Stimulated activated naive CD8-positive, alpha-beta T cell treated with anti-CD3 and anti-CD28 coated beads, Interleukin-15, Interleukin-2, amounts not matched to agents 100 ng/mL and 50 ng/mL, for 24 hours (primary cell): ENCODE measurements around the gene CD46.

Experiments
- H3K27ac Mint-ChIP-seq: one replicate; pipeline ENCODE4 v1.8.0; 2021; ENCODE audit warnings: mild to moderate bottlenecking, mixed read lengths
- H3K27me3 Mint-ChIP-seq: one replicate; pipeline ENCODE4 v1.8.0; 2021; ENCODE audit warnings: mixed read lengths
- H3K36me3 Mint-ChIP-seq: one replicate; pipeline ENCODE4 v1.8.0; 2021; ENCODE audit warnings: low read depth, mixed read lengths
- H3K4me1 Mint-ChIP-seq: one replicate; pipeline ENCODE4 v1.8.0; 2021; ENCODE audit warnings: low read depth, mixed read lengths
- H3K4me3 Mint-ChIP-seq: one replicate; pipeline ENCODE4 v1.8.0; 2021; ENCODE audit warnings: mild to moderate bottlenecking, mixed read lengths
- H3K9me3 Mint-ChIP-seq: one replicate; pipeline ENCODE4 v1.8.0; 2021; ENCODE audit warnings: mixed read lengths

CD46 gene

DNA sequence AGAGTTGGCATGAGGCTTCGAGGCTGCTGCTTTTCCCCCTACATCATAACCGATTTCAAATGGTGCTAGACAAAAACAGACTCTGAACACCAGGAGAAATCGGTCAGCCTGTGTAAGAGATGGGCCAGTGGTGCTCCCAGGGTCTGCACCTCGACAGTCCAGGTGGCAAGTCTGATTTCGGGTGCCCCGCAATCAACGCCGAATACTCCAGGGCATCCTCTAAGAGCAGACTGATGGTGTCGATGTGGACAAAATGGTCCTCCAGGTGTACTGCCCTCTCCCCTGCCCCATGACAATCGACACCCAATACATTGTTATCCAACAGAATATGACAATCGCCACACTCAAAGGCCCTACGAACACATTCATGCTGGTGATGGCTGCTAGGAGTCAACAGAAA, 50.0 kb downstream of the CD46 start:
- H3K36me3 Mint-ChIP-seq = peaks cover 13% of the 10 kb centered on the region

DNA sequence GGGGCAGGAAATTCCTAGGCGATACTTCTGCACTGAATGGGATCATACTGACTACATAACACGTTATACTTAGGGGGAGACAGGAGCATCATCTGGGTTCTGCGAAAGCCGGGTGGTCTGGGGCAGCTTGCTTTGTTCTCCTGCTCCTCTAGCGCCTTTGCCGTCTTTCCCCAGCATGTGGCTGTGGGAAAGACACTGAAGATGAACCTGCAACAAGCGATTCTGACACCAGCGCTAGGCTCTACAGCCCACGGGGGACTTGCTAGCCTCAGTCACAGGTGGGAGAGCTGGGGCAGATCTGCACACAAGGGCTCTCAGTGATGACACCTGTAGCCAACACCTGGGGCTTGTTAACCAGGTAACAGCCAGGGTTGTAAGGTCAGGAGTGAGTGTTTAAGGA, 51.8 kb downstream of the CD46 start:
- peaks cover 18% of the 10 kb centered on the region for H3K36me3 Mint-ChIP-seq
- no peak overlapping the region for H3K4me3 Mint-ChIP-seq
- no peak overlapping the region for H3K27ac Mint-ChIP-seq
- H3K9me3 Mint-ChIP-seq = no peaks in the 10 kb centered on the region
- H3K4me1 Mint-ChIP-seq = peaks cover 40% of the 10 kb centered on the region
- no peaks in the 10 kb centered on the region for H3K27me3 Mint-ChIP-seq

More for the DNA sequence above, 50.0 kb downstream of the CD46 start:
- Mint-ChIP-seq H3K27me3 (no peaks in the 10 kb centered on the region), H3K9me3 (no peaks in the 10 kb centered on the region), H3K4me3 (no peak overlapping the region), H3K27ac (no peak overlapping the region), H3K4me1 (peaks cover 40% of the 10 kb centered on the region)

DNA sequence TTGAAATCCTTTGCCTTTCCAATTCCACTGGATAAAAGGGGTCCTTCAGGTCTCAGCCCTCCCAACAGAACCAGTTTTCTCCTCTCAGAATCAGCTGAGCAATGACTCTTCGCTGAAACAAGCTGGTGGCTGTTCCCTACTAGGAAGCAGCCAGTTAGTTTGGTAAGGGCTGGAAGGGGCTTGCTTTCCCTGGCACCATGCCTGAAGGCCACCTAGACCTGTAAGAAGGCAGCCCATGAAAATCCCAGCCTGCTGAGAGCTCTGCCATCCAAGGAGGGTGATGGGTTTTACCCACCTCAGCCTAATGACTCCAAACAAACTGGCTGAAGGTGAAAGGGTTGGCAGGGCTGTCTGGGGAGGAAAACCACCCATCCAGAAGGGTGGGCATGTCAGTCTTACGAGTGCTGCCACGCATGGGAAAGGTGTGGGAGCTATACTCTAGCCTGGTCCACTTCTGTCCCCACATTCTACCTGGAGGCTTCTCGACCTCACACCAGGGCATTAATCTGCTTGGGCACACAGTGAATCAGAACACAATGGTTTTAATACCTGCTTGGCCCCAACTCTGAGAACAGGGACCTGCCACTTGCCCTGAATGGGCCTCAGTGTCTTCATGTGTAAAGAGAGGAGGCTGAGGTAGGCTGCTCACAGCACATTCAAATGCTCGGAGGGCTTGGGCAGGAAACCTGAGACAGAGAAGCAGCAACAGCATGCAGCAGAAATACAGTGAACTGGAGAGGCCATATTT, 53.0 kb downstream of the CD46 start:
- H3K9me3 Mint-ChIP-seq = no peaks in the 10 kb centered on the region
- peaks cover 40% of the 10 kb centered on the region for H3K4me1 Mint-ChIP-seq
- no peaks in the 10 kb centered on the region for H3K27me3 Mint-ChIP-seq
- peaks cover 30% of the 10 kb centered on the region for H3K36me3 Mint-ChIP-seq
- no peak overlapping the region for H3K4me3 Mint-ChIP-seq
- H3K27ac Mint-ChIP-seq = no peak overlapping the region

DNA sequence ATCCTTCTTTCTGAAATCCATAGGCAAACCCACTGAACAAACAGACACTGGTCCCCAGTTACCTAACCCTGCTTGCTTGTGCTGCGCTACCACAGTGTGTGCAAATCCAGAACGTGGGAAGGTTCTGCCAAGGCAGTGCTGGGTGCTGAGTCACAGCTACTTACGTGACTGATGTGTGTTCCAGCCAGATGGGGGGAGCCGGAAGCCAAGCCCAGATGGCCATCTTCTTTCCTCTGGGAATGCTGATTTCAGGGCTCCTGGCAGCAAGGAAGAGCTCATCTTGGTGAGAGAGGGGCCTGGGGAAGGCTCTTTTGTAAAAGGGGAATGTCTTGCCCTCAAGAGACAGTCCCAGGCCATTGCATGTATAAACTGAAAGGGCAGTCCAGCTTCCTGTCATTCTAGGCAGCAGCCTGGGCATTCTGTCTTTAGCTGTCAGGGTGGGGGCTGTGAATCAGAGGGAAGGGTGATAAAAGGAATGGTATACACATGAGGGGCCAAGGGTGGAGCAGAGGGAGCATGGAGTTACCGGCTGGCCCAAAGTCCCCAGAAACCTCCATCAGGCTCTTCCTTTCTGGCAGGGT, 54.1 kb downstream of the CD46 start:
- Mint-ChIP-seq H3K36me3 (peaks cover 37% of the 10 kb centered on the region), H3K9me3 (no peaks in the 10 kb centered on the region), H3K27me3 (no peaks in the 10 kb centered on the region), H3K27ac (no peak overlapping the region), H3K4me1 (peaks cover 44% of the 10 kb centered on the region), H3K4me3 (no peak overlapping the region)

DNA sequence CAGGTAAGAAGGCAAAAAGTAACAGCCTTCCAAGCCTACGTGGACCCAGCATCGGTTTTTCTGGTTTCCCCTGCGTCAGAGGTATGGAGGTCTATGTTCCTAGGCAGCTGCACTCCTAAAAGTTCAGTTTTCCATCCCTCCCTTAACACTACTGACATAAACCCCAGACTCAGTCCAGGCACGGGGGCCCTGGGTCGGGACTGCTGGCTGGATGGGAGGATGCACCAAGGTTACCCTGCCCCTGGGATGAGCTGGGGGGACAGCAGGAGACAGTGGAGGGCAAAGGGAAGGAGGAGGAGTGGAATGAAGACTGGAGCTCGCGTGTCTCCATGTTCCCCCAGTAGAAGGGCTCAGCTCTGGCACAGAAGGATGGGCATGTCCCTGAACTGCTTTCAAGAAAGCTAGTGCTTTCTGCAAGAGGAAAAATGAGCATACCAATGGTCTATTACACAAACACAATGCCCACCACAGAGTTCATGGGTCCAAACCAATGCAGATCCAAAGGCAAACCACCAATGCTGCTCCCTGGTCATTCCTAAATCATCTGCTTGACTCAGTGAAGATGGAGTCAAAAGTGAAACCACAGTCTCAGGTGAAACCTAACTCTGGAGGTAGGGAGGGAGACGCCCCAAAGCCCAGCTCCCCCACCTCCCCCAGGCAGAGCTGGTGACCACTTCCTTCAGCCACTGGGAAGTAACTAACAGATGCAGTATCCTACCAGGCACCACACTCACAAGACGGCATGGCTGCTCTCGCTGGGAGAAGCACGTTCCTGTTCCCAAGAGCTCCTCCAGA, 54.9 kb downstream of the CD46 start:
- no peak overlapping the region for H3K4me3 Mint-ChIP-seq
- H3K27ac Mint-ChIP-seq = peak overlapping the region; percentile 38
- H3K4me1 Mint-ChIP-seq = peaks cover 46% of the 10 kb centered on the region

DNA sequence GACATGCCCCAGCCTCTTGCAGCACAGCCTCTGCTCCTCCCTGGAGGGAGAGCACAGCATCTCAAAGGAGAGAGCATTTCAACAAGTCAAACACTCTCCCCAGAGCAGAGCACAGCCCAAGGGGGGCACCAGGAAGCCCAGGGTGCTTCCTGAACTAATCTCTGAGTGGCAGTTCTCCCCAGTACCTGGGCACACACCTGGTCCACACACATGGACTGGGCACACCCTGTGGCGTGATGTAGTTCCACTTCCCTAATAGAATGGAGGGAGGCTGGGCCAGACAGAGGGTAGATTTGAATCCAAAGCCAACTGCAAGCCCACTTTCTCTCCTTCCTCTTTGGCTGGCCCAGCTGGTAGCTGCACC, 55.5 kb downstream of the CD46 start:
- peaks cover 31% of the 10 kb centered on the region for H3K36me3 Mint-ChIP-seq
- H3K4me1 Mint-ChIP-seq = peaks cover 51% of the 10 kb centered on the region
- H3K27ac Mint-ChIP-seq = peak overlapping the region; percentile 38
- H3K27me3 Mint-ChIP-seq = no peaks in the 10 kb centered on the region
- H3K4me3 Mint-ChIP-seq = no peak overlapping the region
- H3K9me3 Mint-ChIP-seq = no peaks in the 10 kb centered on the region

More for the DNA sequence above, 54.9 kb downstream of the CD46 start:
- peaks cover 31% of the 10 kb centered on the region for H3K36me3 Mint-ChIP-seq
- no peaks in the 10 kb centered on the region for H3K27me3 Mint-ChIP-seq
- H3K9me3 Mint-ChIP-seq = no peaks in the 10 kb centered on the region

DNA sequence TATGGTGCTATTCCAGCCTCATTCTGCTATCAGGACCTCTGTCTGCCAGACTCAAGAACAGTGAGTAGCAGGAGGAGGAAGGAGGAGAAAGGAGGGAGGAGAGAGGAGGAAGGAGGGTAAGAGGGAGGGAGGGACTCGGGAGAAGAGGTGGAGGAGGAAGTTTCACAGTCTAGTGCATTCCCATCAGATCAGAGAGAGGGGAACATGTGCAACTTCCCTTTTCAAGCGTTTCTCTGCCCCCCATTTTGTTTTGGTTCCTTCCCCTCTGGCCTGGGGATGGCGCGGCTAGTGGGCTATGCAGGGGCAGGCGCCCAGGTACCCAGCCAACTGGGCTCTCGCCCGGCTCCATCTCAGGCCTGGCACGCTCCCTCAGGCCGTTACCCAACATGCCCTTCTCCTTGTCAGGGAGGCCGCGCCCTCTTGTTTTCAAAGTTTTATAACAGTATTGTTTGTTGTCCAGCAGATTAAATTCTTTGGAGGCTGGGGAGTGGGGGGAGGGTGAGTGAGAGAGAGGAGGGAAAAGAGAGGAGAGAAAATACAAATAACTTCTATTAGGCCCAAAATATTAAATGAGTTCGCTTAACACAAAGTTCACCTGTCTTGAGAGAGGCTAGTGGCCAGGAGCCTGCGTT, 56.0 kb downstream of the CD46 start:
- peak overlapping the region; percentile 38 for H3K27ac Mint-ChIP-seq
- peaks cover 31% of the 10 kb centered on the region for H3K36me3 Mint-ChIP-seq
- H3K4me1 Mint-ChIP-seq = peaks cover 51% of the 10 kb centered on the region
- no peaks in the 10 kb centered on the region for H3K9me3 Mint-ChIP-seq
- no peaks in the 10 kb centered on the region for H3K27me3 Mint-ChIP-seq
- H3K4me3 Mint-ChIP-seq = no peak overlapping the region

DNA sequence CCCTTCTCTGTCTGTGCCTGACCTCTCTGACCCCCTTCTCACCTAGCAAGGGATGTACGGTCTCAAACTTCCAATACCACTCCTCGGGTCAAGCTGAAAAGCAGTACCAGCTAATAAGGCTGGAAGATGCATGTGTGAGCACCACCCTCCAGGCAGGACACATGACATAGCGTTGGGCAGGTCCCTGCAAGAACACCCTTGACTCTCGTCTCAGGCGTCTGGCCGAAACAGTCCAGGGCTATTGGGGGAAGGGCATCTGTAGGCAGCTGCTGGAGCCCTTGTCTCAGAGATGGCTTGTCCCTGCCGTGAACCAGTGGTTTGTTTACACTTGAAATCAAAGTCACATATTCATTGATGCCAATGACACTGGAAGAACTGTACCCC, 56.5 kb downstream of the CD46 start:
- peaks cover 26% of the 10 kb centered on the region for H3K36me3 Mint-ChIP-seq
- no peaks in the 10 kb centered on the region for H3K9me3 Mint-ChIP-seq
- H3K27ac Mint-ChIP-seq = peak overlapping the region; percentile 27
- H3K27me3 Mint-ChIP-seq = no peaks in the 10 kb centered on the region
- no peak overlapping the region for H3K4me3 Mint-ChIP-seq
- peaks cover 51% of the 10 kb centered on the region for H3K4me1 Mint-ChIP-seq

DNA sequence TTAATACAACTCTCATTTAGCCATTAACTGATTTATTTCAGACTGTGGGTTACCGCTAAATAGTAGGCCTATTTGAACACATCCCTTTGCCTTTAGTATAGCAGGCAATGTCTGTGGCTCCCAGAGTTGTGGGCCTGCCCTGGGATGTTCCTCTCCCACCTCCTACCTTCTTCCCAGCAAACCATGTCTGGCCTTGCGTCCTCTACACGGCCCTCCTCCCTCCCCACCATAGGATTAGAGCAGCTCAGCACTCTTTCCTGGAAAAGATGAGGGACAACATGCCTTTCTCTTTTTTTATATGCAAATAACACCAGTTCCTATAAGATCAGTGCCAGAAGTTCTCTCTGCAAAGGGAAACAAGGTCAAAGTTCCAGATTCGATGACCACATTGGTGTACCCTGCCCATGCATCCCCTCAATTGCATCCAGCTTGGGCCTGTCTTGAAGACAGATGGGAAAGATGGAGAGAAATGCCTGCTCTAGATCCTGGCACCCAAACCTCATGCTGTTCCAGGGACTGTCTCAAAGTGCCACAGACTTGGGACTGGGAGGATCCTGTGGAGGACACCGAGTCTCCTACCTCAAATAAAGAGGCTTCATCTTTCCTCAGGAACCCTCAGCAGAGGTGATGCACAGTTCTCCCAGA, 57.2 kb downstream of the CD46 start:
- Mint-ChIP-seq H3K36me3 (peaks cover 30% of the 10 kb centered on the region), H3K9me3 (no peaks in the 10 kb centered on the region), H3K27ac (peak overlapping the region; percentile 57), H3K27me3 (no peaks in the 10 kb centered on the region), H3K4me1 (peaks cover 57% of the 10 kb centered on the region), H3K4me3 (no peak overlapping the region)

DNA sequence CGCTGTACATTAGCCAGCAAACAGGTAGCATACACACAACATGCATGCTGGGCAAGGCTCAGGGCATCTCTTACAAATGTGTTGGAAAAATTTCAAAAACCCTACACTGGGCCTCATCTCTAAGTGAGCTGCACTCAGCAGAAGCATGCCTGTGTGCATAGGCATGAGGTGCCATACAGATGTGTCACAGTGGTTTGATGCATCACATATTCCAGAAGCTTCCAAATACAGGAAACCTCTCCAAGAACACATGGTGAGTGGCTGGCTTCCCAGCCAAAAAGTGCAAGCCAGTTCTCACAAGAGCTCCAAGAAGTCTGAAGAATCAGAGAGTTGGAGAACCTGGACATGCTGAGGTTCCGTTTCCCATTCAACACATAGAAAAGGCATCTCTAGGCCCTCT, 58.3 kb downstream of the CD46 start:
- no peak overlapping the region for H3K4me3 Mint-ChIP-seq

DNA sequence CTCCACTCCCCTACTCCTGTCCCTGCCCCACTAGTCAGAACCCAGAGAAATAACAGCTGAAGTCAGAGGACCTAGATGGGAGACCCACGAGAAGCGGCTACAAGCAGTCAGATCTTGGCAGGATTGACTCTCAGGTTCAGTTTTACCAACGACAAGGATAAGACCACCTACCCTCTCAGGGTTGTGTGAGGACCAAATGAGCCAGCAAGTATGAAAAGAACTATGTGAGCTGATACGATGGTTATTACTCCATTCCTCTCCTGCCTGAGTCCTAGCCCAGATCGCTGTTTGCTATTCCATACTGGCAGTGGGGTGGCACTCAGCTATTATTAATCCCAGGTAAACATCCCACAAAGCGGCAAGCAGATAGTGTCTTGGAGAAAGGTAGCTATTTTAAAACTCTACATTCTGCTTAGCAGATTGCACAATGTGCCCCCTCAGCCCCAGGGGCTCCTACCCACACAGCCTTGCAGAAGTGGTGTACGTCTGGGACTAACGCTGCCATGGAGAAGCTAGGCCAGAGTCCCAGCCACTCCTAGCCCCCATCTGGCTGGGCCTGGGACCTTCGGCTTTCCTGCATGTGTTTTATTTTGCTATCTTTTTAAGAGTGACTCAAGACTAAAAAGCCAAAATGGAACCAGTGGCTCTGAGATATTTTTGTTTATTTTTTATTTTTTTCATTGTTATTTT, 58.9 kb downstream of the CD46 start:
- Mint-ChIP-seq H3K9me3 (no peaks in the 10 kb centered on the region), H3K4me3 (no peak overlapping the region), H3K27me3 (no peaks in the 10 kb centered on the region), H3K27ac (no peak overlapping the region), H3K36me3 (peaks cover 46% of the 10 kb centered on the region), H3K4me1 (peaks cover 74% of the 10 kb centered on the region)

More for the DNA sequence above, 58.3 kb downstream of the CD46 start:
- no peak overlapping the region for H3K27ac Mint-ChIP-seq
- no peaks in the 10 kb centered on the region for H3K27me3 Mint-ChIP-seq
- peaks cover 68% of the 10 kb centered on the region for H3K4me1 Mint-ChIP-seq
- peaks cover 41% of the 10 kb centered on the region for H3K36me3 Mint-ChIP-seq
- H3K9me3 Mint-ChIP-seq = no peaks in the 10 kb centered on the region

DNA sequence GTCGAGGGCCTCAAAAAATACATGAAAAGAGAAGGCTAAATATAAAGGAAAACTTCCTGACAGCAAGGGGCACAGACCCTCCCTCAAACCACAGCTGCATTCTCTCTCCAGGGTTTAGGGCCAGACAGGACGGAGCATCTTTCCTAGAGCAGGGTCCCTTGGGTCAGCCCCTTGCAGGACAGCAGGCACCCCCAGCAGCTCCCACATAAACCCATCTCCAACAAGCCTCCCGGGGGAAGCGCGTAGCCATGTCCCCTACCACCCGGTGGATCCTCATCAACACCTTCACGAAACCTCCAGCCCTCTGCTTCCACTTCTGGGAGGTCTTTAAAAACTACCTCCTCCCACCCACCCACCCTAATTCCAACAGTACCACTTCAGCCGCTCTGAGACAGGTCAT, 59.5 kb downstream of the CD46 start:
- Mint-ChIP-seq H3K27ac (peak overlapping the region; percentile 45), H3K9me3 (no peaks in the 10 kb centered on the region), H3K4me1 (peaks cover 79% of the 10 kb centered on the region), H3K27me3 (no peaks in the 10 kb centered on the region), H3K4me3 (no peak overlapping the region), H3K36me3 (peaks cover 50% of the 10 kb centered on the region)

DNA sequence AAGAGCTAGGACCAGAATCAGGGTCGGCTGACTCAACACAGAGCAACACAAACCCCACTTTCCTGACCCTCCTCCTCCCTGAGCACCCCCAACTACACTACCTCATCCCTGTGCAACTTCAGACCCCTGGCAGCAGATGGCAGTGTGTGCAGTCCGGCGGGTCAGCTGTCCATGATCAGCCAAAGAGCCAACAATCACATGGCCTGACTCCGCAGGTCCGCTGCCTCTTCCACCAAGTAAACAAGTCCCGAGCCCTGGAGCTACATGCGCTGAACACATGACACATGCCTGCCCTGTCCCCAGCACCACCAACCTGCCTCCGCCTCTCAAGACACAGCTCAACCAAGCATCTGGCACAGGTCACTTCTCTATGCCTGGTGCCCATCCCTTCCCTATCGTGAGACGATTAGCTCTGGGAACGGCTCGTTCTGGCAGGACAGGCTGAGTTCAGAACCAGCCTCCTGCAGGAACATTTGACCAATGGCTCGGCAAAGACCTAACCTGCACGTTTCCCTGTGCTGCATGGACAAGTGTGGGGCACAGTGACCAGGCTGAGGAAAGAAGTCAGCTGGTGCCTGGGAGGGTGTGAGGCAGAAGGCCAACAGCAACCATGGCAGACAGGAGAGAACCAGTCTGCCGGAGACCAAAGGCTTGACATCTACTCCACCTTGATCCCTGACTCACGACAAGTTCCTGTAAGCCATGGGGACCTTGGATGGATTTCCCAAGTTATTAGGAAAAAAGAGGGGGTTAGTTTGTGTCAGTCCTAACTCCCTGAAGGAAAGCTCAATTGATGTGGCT, 60.3 kb downstream of the CD46 start:
- peaks cover 80% of the 10 kb centered on the region for H3K4me1 Mint-ChIP-seq

More for the DNA sequence above, 60.3 kb downstream of the CD46 start:
- Mint-ChIP-seq H3K9me3 (no peaks in the 10 kb centered on the region), H3K27me3 (no peaks in the 10 kb centered on the region), H3K4me3 (no peak overlapping the region), H3K36me3 (peaks cover 55% of the 10 kb centered on the region), H3K27ac (peak overlapping the region; percentile 45)
